ENCODE measurements around the gene GPC3.

Gene GPC3

GRCh38 chrX:133638285-133638684 is 347.1 kb downstream of the GPC3 start:
- no peaks in the 10 kb centered on the region; the same call in 1 of the 2 replicates for H3K27me3 ChIP-seq (replicated peaks; ENCODE audit: control insufficient read depth, insufficient read depth, low read length)
- H3K4me3 ChIP-seq (replicated peaks; ENCODE audit: low read depth, low read length), result no peak overlapping the region
- TF ChIP-seq CTCF (IDR thresholded peaks at IDR 0.05; ENCODE audit: insufficient read depth, low read length, poor library complexity, severe bottlenecking), result no peak
- DNase-seq (ENCODE audit: extremely low read depth, insufficient read length), result no peak
- H3K36me3 ChIP-seq (ENCODE audit: control insufficient read depth, insufficient read depth, low read length), result no peaks in the 10 kb centered on the region

- TF ChIP-seq CTCF (IDR thresholded peaks at IDR 0.05; ENCODE audit: insufficient read depth, low read length, poor library complexity, severe bottlenecking), result no peak
- H3K27me3 ChIP-seq (replicated peaks; ENCODE audit: control insufficient read depth, insufficient read depth, low read length), result no peaks in the 10 kb centered on the region; the same call in 1 of the 2 replicates
These were observed 347.6 kb downstream of the GPC3 start for GRCh38 chrX:133637765-133638164.

GRCh38 chrX:133636009-133636408 is 349.4 kb downstream of the GPC3 start:
- Histone ChIP-seq H3K4me3 (replicated peaks; ENCODE audit: low read depth, low read length) (no peak overlapping the region), H3K27me3 (replicated peaks; ENCODE audit: control insufficient read depth, insufficient read depth, low read length) (no peaks in the 10 kb centered on the region; the same call in 1 of the 2 replicates), H3K36me3 (ENCODE audit: control insufficient read depth, insufficient read depth, low read length) (no peaks in the 10 kb centered on the region)
- no peak for TF ChIP-seq CTCF (IDR thresholded peaks at IDR 0.05; ENCODE audit: insufficient read depth, low read length, poor library complexity, severe bottlenecking)
- no peak for DNase-seq (ENCODE audit: extremely low read depth, insufficient read length)

More at GRCh38 chrX:133637765-133638164, 347.6 kb downstream of the GPC3 start:
- no peak overlapping the region for H3K4me3 ChIP-seq (replicated peaks; ENCODE audit: low read depth, low read length)
- H3K36me3 ChIP-seq (ENCODE audit: control insufficient read depth, insufficient read depth, low read length), result no peaks in the 10 kb centered on the region
- DNase-seq (ENCODE audit: extremely low read depth, insufficient read length), result no peak

GRCh38 chrX:133634416-133634815 is 351.0 kb downstream of the GPC3 start:
- DNase-seq (ENCODE audit: extremely low read depth, insufficient read length), result no peak
- no peak for TF ChIP-seq CTCF (IDR thresholded peaks at IDR 0.05; ENCODE audit: insufficient read depth, low read length, poor library complexity, severe bottlenecking)
- Histone ChIP-seq H3K4me3 (replicated peaks; ENCODE audit: low read depth, low read length) (no peak overlapping the region), H3K27me3 (replicated peaks; ENCODE audit: control insufficient read depth, insufficient read depth, low read length) (no peaks in the 10 kb centered on the region; the same call in 1 of the 2 replicates), H3K36me3 (ENCODE audit: control insufficient read depth, insufficient read depth, low read length) (no peaks in the 10 kb centered on the region)

GRCh38 chrX:133633950-133634349 is 351.4 kb downstream of the GPC3 start:
- no peaks in the 10 kb centered on the region for H3K36me3 ChIP-seq (ENCODE audit: control insufficient read depth, insufficient read depth, low read length)
- TF ChIP-seq CTCF (IDR thresholded peaks at IDR 0.05; ENCODE audit: insufficient read depth, low read length, poor library complexity, severe bottlenecking), result no peak
- H3K27me3 ChIP-seq (replicated peaks; ENCODE audit: control insufficient read depth, insufficient read depth, low read length), result no peaks in the 10 kb centered on the region; the same call in 1 of the 2 replicates
- H3K4me3 ChIP-seq (replicated peaks; ENCODE audit: low read depth, low read length), result no peak overlapping the region
- DNase-seq (ENCODE audit: extremely low read depth, insufficient read length), result no peak

- no peak for DNase-seq (ENCODE audit: extremely low read depth, insufficient read length)
- Histone ChIP-seq H3K36me3 (ENCODE audit: control insufficient read depth, insufficient read depth, low read length) (no peaks in the 10 kb centered on the region), H3K27me3 (replicated peaks; ENCODE audit: control insufficient read depth, insufficient read depth, low read length) (no peaks in the 10 kb centered on the region; the same call in 1 of the 2 replicates), H3K4me3 (replicated peaks; ENCODE audit: low read depth, low read length) (no peak overlapping the region)
- no peak for TF ChIP-seq CTCF (IDR thresholded peaks at IDR 0.05; ENCODE audit: insufficient read depth, low read length, poor library complexity, severe bottlenecking)
These were observed 352.2 kb downstream of the GPC3 start for GRCh38 chrX:133633162-133633561.
